ENCODE results near the gene WHRN. TPM values are rescaled to one million over a fixed set of nuclear protein-coding genes. Genes with fewer than 3 reads are reported as not detected.

WHRN gene
- total RNA-seq, 1 experiment from 2014 or later, result 24.3 TPM

GRCh38 chr9:114470121-114470520, 35.2 kb downstream of the WHRN start:
- H3K36me3 Mint-ChIP-seq, result peaks cover 4% of the 10 kb centered on the region
- ChIA-PET POLR2A (no interaction called here), CTCF (no interaction called here)
- DNase-seq (ENCODE audit: low spot score) (no peak), ATAC-seq (no peak)
- H3K4me3 Mint-ChIP-seq, result no peak overlapping the region
- peaks cover 5% of the 10 kb centered on the region for H3K9me3 Mint-ChIP-seq
- H3K4me1 Mint-ChIP-seq, result peaks cover 16% of the 10 kb centered on the region
- TF ChIP-seq PRDM15 (CRISPR knock-in tag; IDR thresholded peaks at IDR 0.05) (no peak), AR (CRISPR knock-in tag; IDR thresholded peaks at IDR 0.05) (no peak), RELA (CRISPR knock-in tag; IDR thresholded peaks at IDR 0.05; ENCODE audit: borderline replicate concordance) (no peak), CDX4 (CRISPR knock-in tag; IDR thresholded peaks at IDR 0.05; ENCODE audit: borderline replicate concordance) (no peak), MYBL2 (CRISPR knock-in tag; IDR thresholded peaks at IDR 0.05) (no peak), E2F1 (CRISPR knock-in tag; IDR thresholded peaks at IDR 0.05) (no peak), TEAD1 (CRISPR knock-in tag; IDR thresholded peaks at IDR 0.05) (no peak), ZNF138 (CRISPR knock-in tag; conservative IDR thresholded peaks at IDR 0.05) (no peak), HMGXB4 (CRISPR knock-in tag; IDR thresholded peaks at IDR 0.05) (no peak), ZNF425 (CRISPR knock-in tag; conservative IDR thresholded peaks at IDR 0.05) (no peak)
- no peak overlapping the region; the same call in 1 of the 2 replicates for H3K27ac Mint-ChIP-seq
- H3K27me3 Mint-ChIP-seq (ENCODE audit: low read depth), result no peaks in the 10 kb centered on the region

GRCh38 chr9:114469091-114469853, 36.0 kb downstream of the WHRN start:
- POLR2A ChIA-PET, result no interaction called here
- peaks cover 5% of the 10 kb centered on the region for H3K9me3 Mint-ChIP-seq
- peaks cover 4% of the 10 kb centered on the region for H3K36me3 Mint-ChIP-seq
- no peak overlapping the region for H3K27ac Mint-ChIP-seq
- CTCF ChIA-PET, result no interaction called here
- no peak overlapping the region for H3K4me3 Mint-ChIP-seq
- DNase-seq (ENCODE audit: low spot score), result no peak
- peaks cover 12% of the 10 kb centered on the region for H3K4me1 Mint-ChIP-seq
- no peak for ATAC-seq
- no peaks in the 10 kb centered on the region for H3K27me3 Mint-ChIP-seq (ENCODE audit: low read depth)
- TF ChIP-seq ZBTB21 (CRISPR knock-in tag; IDR thresholded peaks at IDR 0.05; ENCODE audit: borderline replicate concordance) (no peak), AR (CRISPR knock-in tag; IDR thresholded peaks at IDR 0.05) (no peak), AFF4 (CRISPR knock-in tag; IDR thresholded peaks at IDR 0.05; ENCODE audit: borderline replicate concordance) (no peak), ZNF219 (CRISPR knock-in tag; IDR thresholded peaks at IDR 0.05; ENCODE audit: borderline replicate concordance) (no peak)
